Naive thymus-derived CD8-positive, alpha-beta T cell (primary cell): Measurements from ENCODE around the gene GJD3. TPM values are rescaled to one million over a fixed set of nuclear protein-coding genes. Genes with fewer than 3 reads are reported as not detected.

Experiments
- ATAC-seq, 2 donors: fragments of 150-1000 bp; cut with Tn5 transposase in 1 of 2; sonication (Bioruptor Pico), chemical (Tn5 transposase) in 1 of 2; 1 replicate in 1 of 2; 2 replicates in 1 of 2; pipeline ENCODE4 v1.10.0; 2021; ENCODE audit warnings: mild to moderate bottlenecking in 2 of 2, moderate library complexity in 2 of 2
- POLR2A ChIA-PET: fragments of 350-600 bp; sonication (Branson Sonifier 250); formaldehyde crosslinking; loops from one replicate; lab custom pipeline; 2021; ENCODE audit warnings: antibody characterized with exemption; lab: Charles Lee
- DNase-seq, 10 donors: peaks; one replicate each; pipeline versions ENCODE4 v3.0.0 to v3.0.0-alpha.2; 2020 to 2022
- H3K27ac Mint-ChIP-seq, 10 donors: one replicate each; pipeline ENCODE4 v1.8.0; 2020 to 2022; ENCODE audit warnings: mild to moderate bottlenecking in 10 of 10, mixed read lengths in 10 of 10, moderate library complexity in 4 of 10, inconsistent platforms in 1 of 10
- H3K27me3 Mint-ChIP-seq, 5 donors: one replicate each; pipeline ENCODE4 v1.8.0; 2021 to 2022; ENCODE audit warnings: mixed read lengths in 5 of 5
- H3K36me3 Mint-ChIP-seq, 3 donors: one replicate each; pipeline ENCODE4 v1.8.0; 2020 to 2022; ENCODE audit warnings: mixed read lengths in 3 of 3, mild to moderate bottlenecking in 2 of 3, inconsistent platforms in 1 of 3
- H3K4me1 Mint-ChIP-seq, 4 donors: one replicate each; pipeline ENCODE4 v1.8.0; 2021 to 2022; ENCODE audit warnings: mixed read lengths in 4 of 4
- H3K4me3 Mint-ChIP-seq, 10 donors: one replicate each; pipeline ENCODE4 v1.8.0; 2020 to 2022; ENCODE audit warnings: mild to moderate bottlenecking in 10 of 10, mixed read lengths in 10 of 10, moderate library complexity in 6 of 10, inconsistent platforms in 1 of 10
- H3K9me3 Mint-ChIP-seq, 9 donors: one replicate each; pipeline ENCODE4 v1.8.0; 2020 to 2022; ENCODE audit warnings: mixed read lengths in 9 of 9, mild to moderate bottlenecking in 3 of 9, inconsistent platforms in 1 of 9, moderate library complexity in 1 of 9
- polyA plus RNA-seq, 3 donors: library from polyadenylated mRNA; unstranded; fragments of 300-500 nt; fragmentation: Illumina TruSeq; gene quantifications; one replicate each; pipeline ENCODE4 v1.2.3, GENCODE V29; 2021
- total RNA-seq, 8 experiments: library from RNA in 2 of 8; stranded (reverse) in 2 of 8; gene quantifications; one replicate each; pipeline ENCODE4 v1.2.3 and lab custom pipeline; 2021 to 2026

The GJD3 gene
- total and polyA plus RNA-seq, 5 experiments from 2014 or later: not detected

- Mint-ChIP-seq H3K27ac (peak overlapping the region; percentile 60 to 89 (median 86)), H3K4me3 (peak overlapping the region in 4 of 10 donors; percentile 38 to 85 (median 52)), H3K27me3 (no peaks in the 10 kb centered on the region), H3K4me1 (peaks cover 40 to 86% (median 75%) of the 10 kb centered on the region in 4 donors), H3K9me3 (no peaks in the 10 kb centered on the region), H3K36me3 (peaks cover 0 to 35% (median 13%) of the 10 kb centered on the region in 3 donors)
- POLR2A ChIA-PET: interaction anchor here (7.6 to 12.6 kb wide), 2 partner anchors 21 to 40 kb away, joined by 75 to 283 read pairs; partner anchors contain the start of gene RARA
- ATAC-seq (no peak), DNase-seq (no peak)
These were observed 15.7 kb downstream of the GJD3 start for GRCh38 chr17:40348562-40349476.

DNA sequence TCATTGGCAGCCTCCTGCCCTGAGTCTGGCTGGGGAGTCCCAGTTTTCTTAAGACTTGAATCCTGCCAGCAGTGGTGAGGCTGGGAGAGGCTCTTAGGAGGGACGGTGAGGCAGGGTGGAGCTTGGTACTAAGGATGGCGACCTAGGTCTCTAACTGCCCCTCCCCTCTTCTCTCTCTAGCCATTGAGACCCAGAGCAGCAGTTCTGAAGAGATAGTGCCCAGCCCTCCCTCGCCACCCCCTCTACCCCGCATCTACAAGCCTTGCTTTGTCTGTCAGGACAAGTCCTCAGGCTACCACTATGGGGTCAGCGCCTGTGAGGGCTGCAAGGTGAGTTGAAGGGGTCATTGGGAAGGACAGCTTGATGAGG lies 16.4 kb downstream of the GJD3 start:
- POLR2A ChIA-PET: interaction anchor here (0.5 to 12.6 kb wide), 4 partner anchors 20 to 132 kb away, joined by 3 to 283 read pairs (median 40); partner anchors contain the start of gene RARA
- Mint-ChIP-seq H3K4me3 (peak overlapping the region in 7 of 10 donors; percentile 36 to 85 (median 66)), H3K27me3 (no peaks in the 10 kb centered on the region), H3K27ac (peak overlapping the region in 9 of 10 donors; percentile 75 to 93 (median 85)), H3K9me3 (no peaks in the 10 kb centered on the region), H3K36me3 (peaks cover 0 to 35% (median 13%) of the 10 kb centered on the region in 3 donors), H3K4me1 (peaks cover 45 to 88% (median 80%) of the 10 kb centered on the region in 4 donors)
- ATAC-seq: no peak
- no peak for DNase-seq

DNA sequence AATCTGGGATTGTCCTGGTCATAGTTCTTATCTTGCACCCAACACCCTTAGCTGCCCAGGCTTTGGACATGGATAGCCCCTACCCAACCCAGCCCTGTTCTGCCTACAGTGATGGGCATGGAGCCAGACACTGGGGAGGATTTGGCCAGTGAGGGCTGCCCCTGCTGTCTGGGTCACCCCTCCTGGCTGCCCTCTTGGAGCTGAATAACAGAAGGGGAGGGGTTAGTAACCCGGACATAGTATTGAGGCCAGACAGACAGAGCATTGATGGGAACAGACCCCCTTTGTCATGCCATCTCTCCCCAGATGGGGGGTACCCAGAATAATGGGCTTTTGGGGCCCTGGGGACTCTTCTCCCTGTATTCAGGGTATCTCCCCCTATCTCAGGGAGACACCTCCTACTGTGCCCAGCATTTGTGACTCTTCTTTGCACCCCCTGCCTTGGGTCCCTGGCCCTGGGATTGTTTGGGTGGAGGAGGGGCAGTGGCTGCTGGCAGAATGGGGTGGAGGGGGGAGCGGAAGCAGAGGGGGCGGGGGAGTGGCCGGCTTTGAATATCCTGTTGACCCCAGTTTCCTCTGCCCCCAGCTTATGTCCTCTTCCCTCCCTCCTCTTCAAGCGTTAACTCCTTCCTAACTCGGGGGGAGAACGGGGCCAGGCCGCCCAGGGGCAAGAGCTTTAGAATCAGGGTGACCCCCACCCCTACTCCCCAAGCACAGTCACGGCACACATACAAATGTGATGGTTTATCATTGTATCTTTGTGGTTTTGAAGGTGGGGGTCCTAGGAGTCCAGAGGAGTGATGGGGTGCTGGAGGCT lies 17.0 kb downstream of the GJD3 start:
- Mint-ChIP-seq H3K4me3 (peak overlapping the region in 9 of 10 donors; percentile 50 to 85 (median 66)), H3K4me1 (peaks cover 46 to 88% (median 80%) of the 10 kb centered on the region in 4 donors), H3K27me3 (no peaks in the 10 kb centered on the region), H3K27ac (peak overlapping the region; percentile 34 to 93 (median 85)), H3K36me3 (peaks cover 0 to 33% (median 12%) of the 10 kb centered on the region in 3 donors), H3K9me3 (no peaks in the 10 kb centered on the region)
- POLR2A ChIA-PET: interaction anchor here (0.5 to 12.6 kb wide), 4 partner anchors 19 to 133 kb away, joined by 3 to 283 read pairs (median 40); partner anchors contain the start of gene RARA
- no peak for ATAC-seq
- DNase-seq: no peak

- DNase-seq (no peak), ATAC-seq (no peak)
- peaks cover 0 to 26% (median 7%) of the 10 kb centered on the region in 3 donors for H3K36me3 Mint-ChIP-seq
- peak overlapping the region in 8 of 10 donors; percentile 31 to 85 (median 64) for H3K4me3 Mint-ChIP-seq
- H3K27ac Mint-ChIP-seq: peak overlapping the region in 8 of 10 donors; percentile 34 to 93 (median 84)
- POLR2A ChIA-PET: interaction anchor here (1.3 to 12.6 kb wide), 4 partner anchors 19 to 43 kb away, joined by 5 to 283 read pairs (median 40); partner anchors contain the start of gene RARA
- no peaks in the 10 kb centered on the region for H3K9me3 Mint-ChIP-seq
- peaks cover 41 to 84% (median 80%) of the 10 kb centered on the region in 4 donors for H3K4me1 Mint-ChIP-seq
- H3K27me3 Mint-ChIP-seq: no peaks in the 10 kb centered on the region
These were observed 17.8 kb downstream of the GJD3 start for GRCh38 chr17:40346765-40347158.

- H3K27ac Mint-ChIP-seq: peak overlapping the region; percentile 22 to 89 (median 84)
- H3K4me3 Mint-ChIP-seq: peak overlapping the region; percentile 59 to 87 (median 82)
- POLR2A ChIA-PET: interaction anchor here (0.5 to 12.6 kb wide), 9 partner anchors 8 to 206 kb away, joined by 4 to 283 read pairs (median 6); partner anchors contain the start of genes CASC3 and RARA
- ATAC-seq: no peak
- no peaks in the 10 kb centered on the region for H3K9me3 Mint-ChIP-seq
- H3K36me3 Mint-ChIP-seq: peaks cover 0 to 23% (median 7%) of the 10 kb centered on the region in 3 donors
- no peak for DNase-seq
- H3K4me1 Mint-ChIP-seq: peaks cover 42 to 86% (median 77%) of the 10 kb centered on the region in 4 donors
- H3K27me3 Mint-ChIP-seq: no peaks in the 10 kb centered on the region
These were observed 18.4 kb downstream of the GJD3 start for GRCh38 chr17:40345994-40346764.

- H3K4me3 Mint-ChIP-seq: peak overlapping the region; percentile 59 to 88 (median 83)
- no peaks in the 10 kb centered on the region for H3K27me3 Mint-ChIP-seq
- H3K9me3 Mint-ChIP-seq: no peaks in the 10 kb centered on the region
- peaks cover 0 to 18% (median 7%) of the 10 kb centered on the region in 3 donors for H3K36me3 Mint-ChIP-seq
- ATAC-seq: peak; percentile 22 to 24
- POLR2A ChIA-PET: interaction anchor here (0.5 to 12.6 kb wide), 12 partner anchors 9 to 532 kb away, joined by 3 to 283 read pairs (median 5); partner anchors contain the start of genes CASC3 and RARA
- peaks cover 46 to 93% (median 85%) of the 10 kb centered on the region in 4 donors for H3K4me1 Mint-ChIP-seq
- peak overlapping the region; percentile 73 to 96 (median 90) for H3K27ac Mint-ChIP-seq
- DNase-seq: peak in 3 of 10 donors; percentile 26 to 49 (median 40)
These were observed 19.2 kb downstream of the GJD3 start for GRCh38 chr17:40345161-40345993.

DNA sequence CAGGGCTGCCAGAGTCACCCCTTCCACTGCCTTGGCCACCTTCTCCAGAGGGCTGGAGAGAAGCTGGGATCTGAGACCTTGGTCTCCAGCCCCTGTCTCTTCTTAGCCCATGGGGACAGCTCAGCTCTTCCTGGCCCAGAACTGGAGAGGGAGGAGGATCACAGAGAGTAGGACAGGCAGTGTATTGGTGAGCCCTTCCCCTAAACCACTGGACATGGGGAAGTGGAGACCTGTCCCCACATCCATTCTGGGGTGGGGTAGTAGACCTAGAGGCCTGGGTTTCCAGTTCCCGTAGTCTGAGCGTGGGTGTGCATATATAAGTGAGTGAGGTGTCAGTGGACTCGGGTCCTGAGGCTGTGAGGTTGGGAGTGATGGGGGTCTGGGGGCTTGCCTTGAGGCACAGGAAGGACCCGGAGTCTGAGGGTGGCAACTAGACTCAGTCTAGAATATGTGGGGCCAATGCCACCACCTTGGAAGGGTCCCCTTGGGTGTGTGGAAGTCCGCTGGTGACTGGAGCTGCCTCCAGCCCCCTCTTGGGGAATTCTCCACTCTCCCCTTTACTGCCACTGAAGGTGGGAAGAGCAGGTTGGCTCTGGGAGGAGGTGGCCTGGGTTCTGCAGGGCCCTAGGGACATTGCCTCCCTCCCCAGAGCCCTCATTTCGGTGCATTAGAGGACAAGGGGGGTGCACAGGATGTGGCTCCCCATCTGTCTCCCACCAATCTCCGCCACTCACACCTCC lies 19.9 kb downstream of the GJD3 start:
- Mint-ChIP-seq H3K9me3 (no peaks in the 10 kb centered on the region), H3K27me3 (no peaks in the 10 kb centered on the region), H3K36me3 (peaks cover 0 to 14% (median 4%) of the 10 kb centered on the region in 3 donors), H3K27ac (peak overlapping the region; percentile 82 to 96 (median 90)), H3K4me1 (peaks cover 49 to 93% (median 85%) of the 10 kb centered on the region in 4 donors), H3K4me3 (peak overlapping the region; percentile 59 to 88 (median 83))
- DNase-seq (peak in 1 of 10 donors; percentile 36), ATAC-seq (peak; percentile 4 to 7)
- POLR2A ChIA-PET: interaction anchor here (0.5 to 12.6 kb wide), 11 partner anchors 10 to 149 kb away, joined by 3 to 283 read pairs (median 6); partner anchors contain the start of gene RARA

- POLR2A ChIA-PET: interaction anchor here (0.8 to 12.6 kb wide), 7 partner anchors 11 to 34 kb away, joined by 3 to 283 read pairs (median 6); partner anchors contain the start of gene RARA
- peaks cover 48 to 91% (median 83%) of the 10 kb centered on the region in 4 donors for H3K4me1 Mint-ChIP-seq
- H3K36me3 Mint-ChIP-seq: peaks cover 0 to 6% (median 0%) of the 10 kb centered on the region in 3 donors
- no peaks in the 10 kb centered on the region for H3K27me3 Mint-ChIP-seq
- no peak for ATAC-seq
- H3K9me3 Mint-ChIP-seq: no peaks in the 10 kb centered on the region
- peak overlapping the region; percentile 72 to 96 (median 88) for H3K27ac Mint-ChIP-seq
- H3K4me3 Mint-ChIP-seq: peak overlapping the region; percentile 64 to 88 (median 84)
- peak in 3 of 10 donors; percentile 29 to 37 (median 36) for DNase-seq
These were observed 21.1 kb downstream of the GJD3 start for GRCh38 chr17:40343219-40344119.
